HepG2 (cell line): Measurements from ENCODE around the gene DRAM1. TPM values are rescaled to one million over a fixed set of nuclear protein-coding genes. Genes with fewer than 3 reads are reported as not detected.

Experiments used
- HDAC2 ChIP-seq: sonication (generic); formaldehyde crosslinking; IDR thresholded peaks from 2 replicates; pipeline ENCODE4 v1.4.0; 2020; ENCODE audit warnings: missing genetic modification reagents
- HNRNPH1 ChIP-seq: fragments of 200-400 bp; formaldehyde crosslinking; optimal IDR thresholded peaks from 2 replicates; pipeline ENCODE3; 2017; ENCODE audit warnings: mild to moderate bottlenecking, low read depth, low read length
- IRF1 ChIP-seq: sonication (generic); formaldehyde crosslinking; IDR thresholded peaks from 2 replicates; pipeline ENCODE4 v1.4.0; 2020; ENCODE audit warnings: low read depth, mild to moderate bottlenecking, missing genetic modification reagents
- IRX3 ChIP-seq: sonication (generic); formaldehyde crosslinking; IDR thresholded peaks from 2 replicates; pipeline ENCODE4 v1.8.1; 2023; ENCODE audit warnings: mild to moderate bottlenecking, low read depth, missing genetic modification reagents, borderline replicate concordance
- MAZ ChIP-seq, 2 experiments: sonication (generic) in 1 of 2; formaldehyde crosslinking in 1 of 2; IDR thresholded peaks; 2 replicates each; pipeline versions ENCODE4 v1.5.0 to v1.6.1; 2012 to 2020; ENCODE audit warnings: low read depth in 2 of 2, mild to moderate bottlenecking in 2 of 2, borderline replicate concordance in 1 of 2, improper control_type of control experiment in 1 of 2, low read length in 1 of 2, missing genetic modification reagents in 1 of 2, moderate library complexity in 1 of 2
- PRMT3 ChIP-seq: sonication (generic); formaldehyde crosslinking; IDR thresholded peaks from 2 replicates; pipeline ENCODE4 v1.8.1; 2022; ENCODE audit warnings: low read depth, mild to moderate bottlenecking, moderate library complexity, missing genetic modification reagents, borderline replicate concordance
- STAT5B ChIP-seq: sonication (generic); formaldehyde crosslinking; IDR thresholded peaks from 2 replicates; pipeline ENCODE4 v1.4.0; 2020; ENCODE audit warnings: missing genetic modification reagents
- ZBTB49 ChIP-seq: sonication (generic); formaldehyde crosslinking; IDR thresholded peaks from 2 replicates; pipeline ENCODE4 v1.4.0; 2020; ENCODE audit warnings: missing genetic modification reagents, borderline replicate concordance
- ZFAT ChIP-seq: sonication (generic); formaldehyde crosslinking; conservative IDR thresholded peaks from 2 replicates; pipeline ENCODE4 v1.8.1; 2023; ENCODE audit warnings: missing genetic modification reagents, inconsistent platforms
- ZFP41 ChIP-seq: sonication (generic); formaldehyde crosslinking; IDR thresholded peaks from 2 replicates; pipeline ENCODE4 v1.4.0; 2020; ENCODE audit warnings: mild to moderate bottlenecking, missing genetic modification reagents, borderline replicate concordance
- ZNF143 ChIP-seq: sonication (generic); formaldehyde crosslinking; IDR thresholded peaks from 2 replicates; pipeline ENCODE4 v1.4.0; 2020; ENCODE audit warnings: missing genetic modification reagents
- ZNF20 ChIP-seq: sonication (generic); formaldehyde crosslinking; IDR thresholded peaks from 2 replicates; pipeline ENCODE4 v1.4.0; 2020; ENCODE audit warnings: mild to moderate bottlenecking, moderate library complexity, missing genetic modification reagents
- ZNF253 ChIP-seq: sonication (generic); formaldehyde crosslinking; IDR thresholded peaks from 2 replicates; pipeline ENCODE4 v1.8.0; 2022; ENCODE audit warnings: mild to moderate bottlenecking, missing genetic modification reagents, borderline replicate concordance
- ZNF407 ChIP-seq: sonication (generic); formaldehyde crosslinking; IDR thresholded peaks from one replicate; pipeline ENCODE4 v1.5.1; 2020; ENCODE audit warnings: mild to moderate bottlenecking, missing genetic modification reagents; ENCODE audit errors: not compliant biosample characterization
- ZNF414 ChIP-seq: sonication (generic); formaldehyde crosslinking; IDR thresholded peaks from 2 replicates; pipeline ENCODE4 v1.5.0; 2020; ENCODE audit warnings: missing genetic modification reagents
- ZNF615 ChIP-seq: sonication (generic); formaldehyde crosslinking; IDR thresholded peaks from 2 replicates; pipeline ENCODE4 v1.5.0; 2020; ENCODE audit warnings: mild to moderate bottlenecking, missing genetic modification reagents, borderline replicate concordance
- ZNF878 ChIP-seq: sonication (generic); formaldehyde crosslinking; IDR thresholded peaks from 2 replicates; pipeline ENCODE4 v1.8.1; 2023; ENCODE audit warnings: mild to moderate bottlenecking, missing genetic modification reagents, moderate library complexity
- polyA plus RNA-seq, 8 experiments: library from polyadenylated mRNA; depleted of rRNA in 3 of 8; stranded (reverse) in 7 of 8; unstranded in 1 of 8; fragments of >200 nt; fragmentation: Illumina TruSeq in 4 of 8; extraction: Trizol in 4 of 8; gene quantifications; 2 replicates each; pipeline versions ENCODE4 v1.2.1 to v1.2.3, GENCODE V29; 2011 to 2016; ENCODE audit warnings: low read depth in 4 of 8, missing spikeins in 1 of 8, mixed read lengths in 1 of 8; ENCODE audit not compliant: insufficient read depth in 1 of 8
- total RNA-seq, 5 experiments: library from RNA; depleted of rRNA; stranded (reverse); fragments of >200 nt; fragmentation: Illumina TruSeq; extraction: Trizol; gene quantifications; 2 replicates each; pipeline ENCODE4 v1.2.3, GENCODE V29; 2016; ENCODE audit warnings: low read depth in 1 of 5

Gene DRAM1
- total and polyA plus RNA-seq, 2 of the 13 experiments (the other 11 are each of a cell fraction or from before 2014, with no cell fraction given): 20.9 to 32.6 TPM

- TF ChIP-seq ZNF407 (CRISPR knock-in tag) (no peak), ZNF878 (CRISPR knock-in tag) (peak; percentile 92; the same call in 1 of the 2 replicates), IRF1 (CRISPR knock-in tag) (no peak), HNRNPH1 (no peak), IRX3 (no peak), ZNF253 (no peak), ZNF615 (no peak), MAZ (IDR thresholded peaks at IDR 0.05; ENCODE audit: borderline replicate concordance, low read depth, low read length) (no peak), MAZ (CRISPR knock-in tag; IDR thresholded peaks at IDR 0.05; ENCODE audit: low read depth) (no peak), ZNF143 (CRISPR knock-in tag) (no peak), PRMT3 (CRISPR knock-in tag) (no peak), ZFAT (CRISPR knock-in tag) (no peak), STAT5B (CRISPR knock-in tag) (no peak), ZNF414 (CRISPR knock-in tag) (no peak), ZFP41 (CRISPR knock-in tag) (no peak), ZBTB49 (CRISPR knock-in tag) (no peak), HDAC2 (CRISPR knock-in tag) (peak; percentile 96), ZNF20 (CRISPR knock-in tag) (no peak)
These were observed 14.1 kb downstream of the DRAM1 start (continued) for GRCh38 chr12:101891462-101891971.
